HG03025 (cell line): Measurements from ENCODE around the gene MYMX.
A peak's percentile ranks its signal among the peaks of the same experiment; 100 is the strongest.

ENCODE experiments used
- ATAC-seq: cut with Tn5 transposase; IDR thresholded peaks from one replicate; pipeline ENCODE4 v1.9.1; 2021; ENCODE audit warnings: mild to moderate bottlenecking, moderate library complexity; ENCODE audit not compliant: unreplicated experiment, low FRiP score

Gene MYMX

GRCh38 chr6:44249082-44249748, 32.5 kb downstream of the MYMX start:
- no peak for ATAC-seq

GRCh38 chr6:44250067-44250717, 33.5 kb downstream of the MYMX start:
- no peak for ATAC-seq

DNA sequence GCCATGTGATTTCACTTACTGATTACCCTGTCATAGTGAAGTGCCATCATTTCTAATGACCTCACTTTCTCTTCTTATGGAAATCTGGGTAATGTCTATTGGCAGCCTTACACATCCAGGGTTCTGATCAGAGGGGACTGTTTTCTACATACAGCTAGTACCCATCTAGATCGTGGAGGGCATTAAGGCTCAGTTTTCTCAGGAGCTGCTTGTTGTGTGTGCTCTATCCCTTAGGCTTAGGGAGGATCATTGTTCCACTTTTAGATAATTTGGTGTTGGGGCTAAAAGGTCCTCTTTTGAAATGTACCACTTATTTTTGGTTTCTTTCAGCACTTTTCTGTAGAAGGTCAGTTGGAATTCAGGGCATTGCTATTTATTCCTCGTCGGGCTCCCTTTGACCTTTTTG, 34.0 kb downstream of the MYMX start:
- ATAC-seq = no peak

- ATAC-seq = no peak
Measured at GRCh38 chr6:44251576-44252524, 35.1 kb downstream of the MYMX start.

DNA sequence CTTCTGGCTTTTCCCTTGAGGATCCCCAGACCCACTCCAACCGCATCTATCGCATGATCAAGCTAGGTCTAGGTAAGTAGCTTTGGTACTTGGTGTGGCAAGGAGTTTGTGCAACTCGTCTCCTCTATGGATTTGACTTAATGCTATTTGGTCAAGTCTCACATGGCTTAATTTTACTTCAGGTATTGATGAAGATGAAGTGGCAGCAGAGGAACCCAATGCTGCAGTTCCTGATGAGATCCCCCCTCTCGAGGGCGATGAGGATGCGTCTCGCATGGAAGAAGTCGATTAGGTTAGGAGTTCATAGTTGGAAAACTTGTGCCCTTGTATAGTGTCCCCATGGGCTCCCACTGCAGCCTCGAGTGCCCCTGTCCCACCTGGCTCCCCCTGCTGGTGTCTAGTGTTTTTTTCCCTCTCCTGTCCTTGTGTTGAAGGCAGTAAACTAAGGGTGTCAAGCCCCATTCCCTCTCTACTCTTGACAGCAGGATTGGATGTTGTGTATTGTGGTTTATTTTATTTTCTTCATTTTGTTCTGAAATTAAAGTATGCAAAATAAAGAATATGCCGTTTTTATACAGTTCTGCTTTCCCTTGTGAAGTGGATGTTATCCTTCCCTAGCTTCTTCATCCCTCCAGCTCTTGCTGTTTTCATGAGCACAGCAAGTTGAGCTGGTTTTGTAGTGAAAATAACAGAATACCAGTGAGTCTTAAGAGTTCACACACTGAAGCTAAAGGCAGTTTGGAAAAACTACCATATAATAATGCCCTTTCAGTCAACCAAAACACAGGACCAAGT, 36.8 kb downstream of the MYMX start:
- no peak for ATAC-seq

GRCh38 chr6:44254191-44255104, 37.7 kb downstream of the MYMX start:
- no peak for ATAC-seq

DNA sequence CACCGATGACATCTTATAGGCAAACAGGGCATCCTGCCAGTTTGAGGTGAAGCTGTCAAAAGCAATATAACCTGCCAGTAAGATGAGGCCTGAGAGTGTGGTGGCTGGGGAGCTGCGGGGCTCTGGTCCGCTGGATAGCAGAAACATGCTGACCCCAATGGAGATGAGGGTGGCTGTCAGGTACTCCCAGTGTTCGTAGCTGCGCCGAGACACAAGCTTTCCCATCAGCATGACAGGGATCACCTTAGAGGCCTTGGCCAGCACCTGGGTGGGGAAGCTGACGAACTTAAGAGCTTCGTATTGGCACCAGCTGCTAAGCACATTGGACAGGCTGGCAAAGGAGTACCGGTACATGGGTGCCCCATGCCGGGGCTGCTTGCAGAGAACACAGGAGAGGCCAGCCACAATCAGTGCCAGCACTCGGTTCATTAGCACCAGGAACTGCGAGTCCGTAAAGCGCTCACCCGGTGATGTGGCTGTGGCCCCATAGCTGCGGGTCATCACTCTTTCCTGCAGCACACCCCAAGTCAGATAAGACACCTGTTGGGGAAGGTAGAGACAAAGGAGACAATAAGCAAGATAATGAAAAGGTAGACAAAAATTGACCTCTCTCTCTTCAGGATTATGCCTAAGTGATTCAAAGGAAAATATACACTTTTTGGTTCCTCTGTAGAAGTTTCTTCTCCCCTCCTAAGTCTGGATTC, 38.5 kb downstream of the MYMX start:
- ATAC-seq = no peak

DNA sequence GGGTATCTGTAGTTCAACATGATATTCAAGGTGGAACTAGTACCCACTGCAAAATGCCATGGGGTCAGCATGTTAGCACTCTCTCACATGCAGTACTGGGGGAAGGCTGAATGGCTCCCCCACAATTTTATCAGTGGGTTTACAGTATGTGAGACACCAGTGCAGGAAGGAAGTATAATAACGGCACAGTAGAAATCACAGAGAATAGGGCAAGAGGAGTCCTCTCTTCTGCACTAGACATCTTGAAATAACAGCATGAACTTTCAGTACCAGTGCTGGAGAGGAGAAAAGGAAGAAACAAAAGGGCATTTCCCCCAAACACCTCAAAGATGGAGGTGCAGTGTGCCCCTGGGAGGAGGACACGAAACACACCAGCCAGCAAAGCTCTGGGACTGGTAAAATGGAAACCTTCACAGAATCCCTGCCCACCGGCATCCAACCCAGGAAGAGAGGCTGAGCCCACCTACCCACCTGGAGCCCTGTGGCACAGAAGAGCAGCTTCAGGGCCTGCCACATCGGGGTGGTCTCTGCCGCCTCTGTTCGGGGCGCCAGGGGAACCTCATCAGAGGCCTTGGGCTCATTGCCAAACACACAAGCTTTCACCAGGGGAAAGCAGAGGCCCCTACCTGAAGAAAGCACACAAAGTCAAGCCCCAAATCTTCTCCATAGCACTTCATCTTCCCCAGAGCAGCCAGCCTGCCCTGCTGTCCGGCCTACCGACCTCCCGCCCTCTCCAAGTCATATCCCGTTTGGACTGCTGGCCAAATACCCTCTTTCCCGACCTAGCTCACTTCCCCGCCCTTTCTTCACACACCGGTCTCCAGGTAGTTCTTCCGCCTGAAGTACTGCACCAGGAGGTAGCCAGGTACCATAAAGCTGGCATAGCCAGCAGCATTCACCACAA, 39.4 kb downstream of the MYMX start:
- no peak for ATAC-seq

DNA sequence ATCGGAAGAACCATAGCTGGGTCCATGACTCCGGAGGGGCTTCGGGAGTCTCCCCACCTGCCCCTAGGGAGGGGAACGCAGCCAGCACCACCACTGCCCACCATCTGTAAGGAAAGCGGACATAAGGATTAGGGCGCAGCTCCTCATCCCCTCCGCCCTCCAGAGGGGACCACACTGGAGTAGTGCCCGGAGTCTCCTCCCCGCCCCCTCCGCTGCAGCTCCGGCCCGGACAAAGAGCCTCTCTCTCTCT, 40.0 kb downstream of the MYMX start:
- no peak for ATAC-seq

DNA sequence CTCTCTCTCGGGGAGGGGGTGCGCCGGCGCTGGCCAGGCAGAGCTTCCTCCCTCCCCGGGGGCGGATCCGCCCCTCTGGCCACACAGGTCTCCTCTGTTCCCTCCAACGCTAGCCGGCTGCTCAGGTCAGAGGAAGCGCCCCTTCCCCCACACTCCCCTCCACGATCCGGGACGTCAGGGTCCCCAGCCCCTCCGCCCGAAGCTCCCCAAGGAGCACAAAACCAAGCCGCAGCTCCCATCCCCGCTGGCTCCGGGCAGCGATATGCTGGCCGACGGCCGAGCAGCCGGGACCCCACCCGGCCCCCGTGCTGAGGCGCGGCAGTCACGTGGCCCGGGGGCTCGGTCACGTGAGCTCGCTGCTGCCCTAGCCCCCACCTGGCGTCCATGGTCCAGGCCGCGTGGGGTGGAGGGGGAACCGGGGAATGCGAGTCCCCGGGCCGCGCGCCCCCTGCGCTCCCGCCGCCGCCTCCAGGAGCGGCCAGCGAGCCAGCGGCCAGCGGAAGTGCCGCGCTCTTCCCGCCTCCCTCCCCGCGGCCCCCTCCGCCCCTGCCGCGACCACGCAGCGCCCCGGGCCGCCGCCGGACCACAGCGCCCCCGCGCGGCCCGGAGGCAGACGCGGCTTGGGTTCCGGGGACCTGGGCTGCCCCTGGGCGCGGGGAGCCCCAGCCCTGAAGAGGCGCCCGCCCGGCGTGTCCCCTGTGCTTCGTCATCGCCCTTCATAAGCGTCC, 40.5 kb downstream of the MYMX start, which contains the start of gene SLC35B2:
Gene SLC35B2 (minus strand): TSS at position 504 of the 728 bp plus-strand sequence. CDS start 118 bp downstream, at position 386.
- ATAC-seq = peak; percentile 42

GRCh38 chr6:44257753-44258324, 41.1 kb downstream of the MYMX start:
- ATAC-seq = peak; percentile 2

DNA sequence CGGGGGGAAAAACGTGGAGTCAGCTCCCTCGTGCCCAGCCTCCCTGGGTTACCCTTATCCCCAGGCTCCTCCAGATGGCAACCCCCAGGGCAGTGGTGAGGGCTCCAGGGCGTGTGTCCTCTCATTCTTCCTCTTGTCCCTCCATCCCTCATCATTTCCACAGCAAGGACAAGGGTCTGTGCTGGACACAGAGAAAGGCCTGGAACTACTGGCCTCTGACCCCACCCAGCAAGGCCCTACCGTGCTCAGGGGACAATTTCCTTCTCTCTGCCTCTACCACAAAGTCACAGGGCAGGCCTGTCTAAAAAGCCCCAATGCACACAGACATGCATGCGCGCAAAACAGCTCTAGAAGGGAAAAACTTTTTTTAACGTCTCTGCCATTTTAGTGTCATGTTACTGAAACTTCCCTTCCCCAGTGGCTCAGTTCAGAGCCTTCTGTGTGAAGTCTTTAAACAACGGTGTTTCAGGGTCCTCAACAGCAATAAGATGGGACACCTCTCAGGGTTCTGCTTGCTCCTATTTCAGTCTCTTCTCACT, 41.7 kb downstream of the MYMX start:
- ATAC-seq = no peak

DNA sequence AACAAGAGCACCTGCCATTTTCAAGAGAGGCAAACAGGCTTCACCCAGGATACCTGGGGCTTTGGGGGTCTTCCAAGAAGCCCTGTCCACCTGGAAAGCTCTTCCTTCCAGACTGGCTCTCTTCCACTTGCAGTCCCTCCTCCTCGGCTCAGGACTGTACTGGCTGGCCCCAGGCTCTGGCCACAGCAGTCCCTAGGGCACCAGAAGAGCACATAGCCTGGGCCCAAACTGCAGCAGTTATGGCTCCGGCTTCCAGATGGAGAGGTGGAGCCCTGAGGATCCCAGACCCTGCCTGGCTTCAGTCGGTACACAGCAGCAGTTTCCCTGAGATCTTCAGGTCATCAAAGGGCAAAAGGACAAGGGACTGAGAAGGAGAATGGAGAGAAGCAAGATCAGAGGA, 42.2 kb downstream of the MYMX start:
- ATAC-seq = no peak

- ATAC-seq = no peak
Measured at GRCh38 chr6:44260011-44260410, 43.3 kb downstream of the MYMX start.

DNA sequence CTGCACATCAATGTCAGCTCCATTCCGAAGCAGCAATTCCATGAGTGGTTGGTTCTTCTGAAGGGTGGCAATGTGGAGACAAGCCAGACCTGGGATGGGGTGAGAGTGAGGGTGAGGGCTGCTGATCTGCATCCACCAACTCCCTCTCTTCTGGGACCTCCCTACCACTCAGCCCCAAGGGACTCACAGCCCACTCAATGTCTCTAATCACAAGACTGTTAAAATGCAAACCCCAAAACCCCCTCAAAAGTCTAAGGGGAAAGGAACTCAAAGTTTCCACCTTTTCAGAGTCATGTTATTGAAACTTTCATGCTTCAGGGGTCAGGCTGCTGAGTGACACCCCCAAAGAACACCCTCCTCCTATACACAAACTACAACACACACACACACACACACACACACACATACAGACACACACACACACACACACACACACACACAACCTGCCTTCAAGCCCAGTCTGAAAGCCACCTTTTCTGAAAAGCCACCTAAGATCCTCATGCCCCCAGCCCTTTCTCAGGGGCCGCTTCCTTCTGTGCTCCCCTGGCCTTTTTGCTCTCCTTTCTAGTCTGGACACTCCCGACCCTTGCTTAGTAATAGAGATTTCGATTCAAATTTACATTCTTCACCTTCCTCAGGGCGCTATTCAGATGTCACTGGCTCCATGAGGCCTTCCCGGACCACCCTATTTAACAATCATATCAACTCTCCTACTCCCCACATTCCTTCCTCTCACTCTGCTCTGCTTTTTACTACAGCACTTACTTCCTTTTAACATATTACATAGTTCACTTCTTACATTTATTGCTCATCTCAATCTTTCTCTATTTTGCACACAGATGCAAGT, 43.9 kb downstream of the MYMX start:
- no peak for ATAC-seq

GRCh38 chr6:44261581-44261980, 44.9 kb downstream of the MYMX start:
- ATAC-seq = no peak
